ENCODE measurements around the gene SPEF2. TPM values are rescaled to one million over a fixed set of nuclear protein-coding genes. Genes with fewer than 3 reads are reported as not detected.

Gene SPEF2
- polyA plus RNA-seq, 1 donor from 2014 or later, result 18.5 TPM

DNA sequence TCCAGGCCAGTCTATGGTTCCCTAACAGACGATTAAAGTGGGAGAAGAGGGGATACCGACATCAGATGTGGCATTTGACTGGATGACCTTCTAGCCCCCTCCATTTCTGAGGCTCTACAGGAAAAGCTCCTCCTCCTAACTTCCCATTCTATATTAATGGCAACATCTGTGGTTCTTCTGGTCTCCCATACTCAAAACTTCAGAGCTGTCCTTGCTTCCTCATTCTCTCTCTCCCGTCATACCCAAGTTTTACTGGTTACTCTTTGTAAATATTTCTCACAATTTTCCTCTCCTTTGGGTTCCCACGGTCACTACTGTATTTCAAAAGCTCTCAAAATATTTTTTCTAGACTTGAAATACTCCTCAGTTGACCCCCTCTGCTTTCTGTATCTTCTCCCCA is 203.1 kb downstream of the SPEF2 start:
- TF ChIP-seq SMC3 (conservative IDR thresholded peaks at IDR 0.05; ENCODE audit: poor library complexity), result no peak
- TF ChIP-seq MXI1 (conservative IDR thresholded peaks at IDR 0.05; ENCODE audit: poor library complexity, severe bottlenecking), result no peak
- TF ChIP-seq EZH2 (IDR thresholded peaks at IDR 0.05; ENCODE audit: borderline replicate concordance, insufficient read depth, low read length, poor library complexity, severe bottlenecking), result no peak
- TF ChIP-seq, protein P1, sequence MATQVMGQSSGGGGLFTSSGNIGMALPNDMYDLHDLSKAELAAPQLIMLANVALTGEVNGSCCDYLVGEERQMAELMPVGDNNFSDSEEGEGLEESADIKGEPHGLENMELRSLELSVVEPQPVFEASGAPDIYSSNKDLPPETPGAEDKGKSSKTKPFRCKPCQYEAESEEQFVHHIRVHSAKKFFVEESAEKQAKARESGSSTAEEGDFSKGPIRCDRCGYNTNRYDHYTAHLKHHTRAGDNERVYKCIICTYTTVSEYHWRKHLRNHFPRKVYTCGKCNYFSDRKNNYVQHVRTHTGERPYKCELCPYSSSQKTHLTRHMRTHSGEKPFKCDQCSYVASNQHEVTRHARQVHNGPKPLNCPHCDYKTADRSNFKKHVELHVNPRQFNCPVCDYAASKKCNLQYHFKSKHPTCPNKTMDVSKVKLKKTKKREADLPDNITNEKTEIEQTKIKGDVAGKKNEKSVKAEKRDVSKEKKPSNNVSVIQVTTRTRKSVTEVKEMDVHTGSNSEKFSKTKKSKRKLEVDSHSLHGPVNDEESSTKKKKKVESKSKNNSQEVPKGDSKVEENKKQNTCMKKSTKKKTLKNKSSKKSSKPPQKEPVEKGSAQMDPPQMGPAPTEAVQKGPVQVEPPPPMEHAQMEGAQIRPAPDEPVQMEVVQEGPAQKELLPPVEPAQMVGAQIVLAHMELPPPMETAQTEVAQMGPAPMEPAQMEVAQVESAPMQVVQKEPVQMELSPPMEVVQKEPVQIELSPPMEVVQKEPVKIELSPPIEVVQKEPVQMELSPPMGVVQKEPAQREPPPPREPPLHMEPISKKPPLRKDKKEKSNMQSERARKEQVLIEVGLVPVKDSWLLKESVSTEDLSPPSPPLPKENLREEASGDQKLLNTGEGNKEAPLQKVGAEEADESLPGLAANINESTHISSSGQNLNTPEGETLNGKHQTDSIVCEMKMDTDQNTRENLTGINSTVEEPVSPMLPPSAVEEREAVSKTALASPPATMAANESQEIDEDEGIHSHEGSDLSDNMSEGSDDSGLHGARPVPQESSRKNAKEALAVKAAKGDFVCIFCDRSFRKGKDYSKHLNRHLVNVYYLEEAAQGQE (IDR thresholded peaks at IDR 0.05; ENCODE audit: borderline replicate concordance), result no peak
- no peaks in the 10 kb centered on the region for H4K20me1 ChIP-seq (ENCODE audit: insufficient read depth)
- no peaks in the 10 kb centered on the region for H3K27me3 ChIP-seq (ENCODE audit: insufficient read depth, low read depth, low read length)
- H3K4me2 ChIP-seq (ENCODE audit: low read length), result no peak overlapping the region
- no peaks in the 10 kb centered on the region for H3K36me3 ChIP-seq (ENCODE audit: insufficient read depth, low read length)
- no peaks in the 10 kb centered on the region for H3K9me3 ChIP-seq (ENCODE audit: low read length)
- H2AFZ ChIP-seq (ENCODE audit: low read depth, low read length), result no peak overlapping the region
- H3F3A ChIP-seq (ENCODE audit: insufficient read depth, low read length, poor library complexity, severe bottlenecking), result no peaks in the 10 kb centered on the region
- no peaks in the 10 kb centered on the region for H3K79me2 ChIP-seq (replicated peaks; ENCODE audit: insufficient read depth, low read length)
- H3K4me3 ChIP-seq (ENCODE audit: low read length), result no peak overlapping the region
- H3K9ac ChIP-seq (ENCODE audit: low read length), result no peak overlapping the region
- H3K9me2 ChIP-seq (ENCODE audit: insufficient read depth, low read length), result no peaks in the 10 kb centered on the region
- H3K27ac ChIP-seq (ENCODE audit: low read length), result no peak overlapping the region

DNA sequence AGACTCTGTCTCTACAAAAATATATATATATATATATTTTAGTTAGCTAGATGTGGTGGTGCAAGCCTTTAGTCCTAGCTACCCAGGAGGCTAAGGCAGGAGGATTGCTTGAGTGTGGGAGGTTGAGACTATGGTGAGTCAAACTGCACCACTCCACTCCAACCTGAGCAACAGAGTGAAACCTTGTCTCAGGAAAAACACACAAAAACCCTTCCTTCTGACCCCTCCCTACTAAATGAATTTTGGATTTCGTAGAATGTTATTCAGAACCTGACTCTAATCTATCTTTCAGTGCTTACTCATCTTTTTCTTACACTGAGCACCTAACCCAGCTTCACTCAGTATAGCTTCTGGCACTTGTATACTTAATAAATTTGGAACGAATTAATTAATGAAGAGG is 203.8 kb downstream of the SPEF2 start:
- H3K4me3 ChIP-seq (ENCODE audit: low read length), result no peak overlapping the region
- no peaks in the 10 kb centered on the region for H3K9me3 ChIP-seq (ENCODE audit: low read length)
- no peaks in the 10 kb centered on the region for H3F3A ChIP-seq (ENCODE audit: insufficient read depth, low read length, poor library complexity, severe bottlenecking)
- H3K27me3 ChIP-seq (ENCODE audit: insufficient read depth, low read depth, low read length), result no peaks in the 10 kb centered on the region
- no peaks in the 10 kb centered on the region for H4K20me1 ChIP-seq (ENCODE audit: insufficient read depth)
- H2AFZ ChIP-seq (ENCODE audit: low read depth, low read length), result no peak overlapping the region
- no peak overlapping the region for H3K9ac ChIP-seq (ENCODE audit: low read length)
- TF ChIP-seq POLR2AphosphoS5 (IDR thresholded peaks at IDR 0.05) (no peak), TAF1 (IDR thresholded peaks at IDR 0.05; ENCODE audit: low read depth) (no peak), CTCF (IDR thresholded peaks at IDR 0.05; ENCODE audit: poor library complexity, severe bottlenecking) (no peak), EZH2 (IDR thresholded peaks at IDR 0.05; ENCODE audit: borderline replicate concordance, insufficient read depth, low read length, poor library complexity, severe bottlenecking) (no peak), MXI1 (conservative IDR thresholded peaks at IDR 0.05; ENCODE audit: poor library complexity, severe bottlenecking) (no peak), RAD21 (conservative IDR thresholded peaks at IDR 0.05) (no peak), EP300 (conservative IDR thresholded peaks at IDR 0.05; ENCODE audit: poor library complexity, severe bottlenecking) (no peak), SMC3 (conservative IDR thresholded peaks at IDR 0.05; ENCODE audit: poor library complexity) (no peak)
- TF ChIP-seq, protein P1 (IDR thresholded peaks at IDR 0.05; ENCODE audit: borderline replicate concordance), result no peak
- no peaks in the 10 kb centered on the region for H3K36me3 ChIP-seq (ENCODE audit: insufficient read depth, low read length)
- no peaks in the 10 kb centered on the region for H3K9me2 ChIP-seq (ENCODE audit: insufficient read depth, low read length)
- H3K4me2 ChIP-seq (ENCODE audit: low read length), result no peak overlapping the region
- no peaks in the 10 kb centered on the region for H3K79me2 ChIP-seq (replicated peaks; ENCODE audit: insufficient read depth, low read length)
- H3K27ac ChIP-seq (ENCODE audit: low read length), result no peak overlapping the region

All from neural cell (in vitro differentiated cells).